ENCODE results near the gene CRTAC1. TPM values are rescaled to one million over a fixed set of nuclear protein-coding genes. Genes with fewer than 3 reads are reported as not detected.

Gene CRTAC1
- total and polyA plus RNA-seq, 9 of the 15 experiments (the other 6 are each of a cell fraction or from before 2014, with no cell fraction given), result not detected

DNA sequence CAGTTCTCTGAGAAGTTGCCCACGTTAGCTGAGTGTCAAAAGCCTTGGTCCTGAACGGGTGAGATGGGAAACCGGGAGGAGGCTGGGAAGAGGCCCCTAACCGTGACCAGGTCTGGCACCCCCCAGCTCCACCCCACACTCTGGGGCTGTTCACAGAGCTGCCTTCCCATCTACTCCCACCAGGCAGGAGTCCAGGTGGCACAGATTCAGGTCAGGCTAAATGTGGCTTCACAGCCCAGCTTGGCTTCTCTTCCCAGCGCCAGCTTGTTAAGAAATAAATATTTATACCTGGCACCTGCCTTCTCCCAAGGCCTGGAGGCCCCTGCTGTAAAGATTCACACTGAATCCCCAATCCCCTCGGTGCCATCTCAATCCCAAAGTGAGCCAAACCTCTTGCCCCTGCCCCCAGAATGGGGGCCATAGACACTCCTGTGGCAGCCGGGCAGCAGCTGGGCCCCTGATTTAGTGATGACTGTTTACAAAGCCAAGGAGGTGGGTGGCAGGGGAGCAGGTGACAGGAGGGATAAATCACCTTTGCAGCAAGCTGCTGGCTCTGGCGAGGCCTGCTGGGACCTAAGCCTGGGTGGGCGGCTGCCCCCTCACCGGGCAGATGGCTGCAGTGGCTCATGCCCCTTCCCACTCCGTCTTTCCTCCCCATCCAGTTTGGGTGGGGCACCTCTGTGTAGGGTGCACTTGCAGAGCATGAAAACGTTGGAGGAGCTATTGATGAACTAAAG lies 108.2 kb downstream of the CRTAC1 start:
- intact Hi-C loops (cut with micrococcal nuclease) (no loop called here), in situ Hi-C loops (cut with MboI) (loop anchor here (25.0 kb wide), 1 partner anchor 390 kb away; no protein-coding TSS in a partner anchor)
- BruUV-seq (replicated peaks), result no TSS peak
- Histone ChIP-seq H3K36me3 (ENCODE audit: control insufficient read depth, insufficient read depth, low read length) (no peaks in the 10 kb centered on the region), H3K4me1 (replicated peaks in 1 of 2; ENCODE audit: control insufficient read depth in 2 of 2, insufficient read depth in 2 of 2, low read length in 2 of 2) (no peaks in the 10 kb centered on the region; a peak in 1 of 5 replicates), H3K9me3 (replicated peaks; ENCODE audit: control insufficient read depth, insufficient read depth, low read depth, low read length) (no peaks in the 10 kb centered on the region), H3K9me1 (ENCODE audit: control insufficient read depth, insufficient read depth, low read length) (no peaks in the 10 kb centered on the region), H2AFZ (ENCODE audit: low read depth, low read length) (no peak overlapping the region), H3K4me3 (no peak overlapping the region), H3K79me2 (ENCODE audit: control insufficient read depth, insufficient read depth, low read length) (no peaks in the 10 kb centered on the region), H3K4me2 (ENCODE audit: insufficient read depth, low read length) (no peak overlapping the region), H4K20me1 (replicated peaks; ENCODE audit: control insufficient read depth, insufficient read depth, low read length) (no peaks in the 10 kb centered on the region), H3K9ac (ENCODE audit: insufficient read depth in 1 of 2, low read depth in 2 of 2, low read length in 2 of 2) (no peak overlapping the region), H3K27ac (ENCODE audit: extremely low read depth, low read depth, low read length) (no peak overlapping the region), H3K27me3 (ENCODE audit: control insufficient read depth in 2 of 2, insufficient read depth in 2 of 2, low read length in 2 of 2) (peaks cover 0 to 51% of the 10 kb centered on the region in 2 experiments; a peak in 2 of 5 replicates)
- ChIA-PET POLR2A (interaction anchor here (0.9 kb wide), 1 partner anchor 11 kb away, joined by 4 read pairs; no protein-coding TSS in a partner anchor), CTCF (ENCODE audit: low intra/inter-chr PET ratio) (no interaction called here)
- ATAC-seq (no peak), FAIRE-seq (no peak), DNase-seq (ENCODE audit: extremely low read depth in 1 of 4, low spot score in 3 of 4) (no peak)
- TF ChIP-seq BRF1 (IDR thresholded peaks at IDR 0.05; ENCODE audit: borderline replicate concordance, extremely low read depth, insufficient read length), result no peak
- TF ChIP-seq, protein P1, sequence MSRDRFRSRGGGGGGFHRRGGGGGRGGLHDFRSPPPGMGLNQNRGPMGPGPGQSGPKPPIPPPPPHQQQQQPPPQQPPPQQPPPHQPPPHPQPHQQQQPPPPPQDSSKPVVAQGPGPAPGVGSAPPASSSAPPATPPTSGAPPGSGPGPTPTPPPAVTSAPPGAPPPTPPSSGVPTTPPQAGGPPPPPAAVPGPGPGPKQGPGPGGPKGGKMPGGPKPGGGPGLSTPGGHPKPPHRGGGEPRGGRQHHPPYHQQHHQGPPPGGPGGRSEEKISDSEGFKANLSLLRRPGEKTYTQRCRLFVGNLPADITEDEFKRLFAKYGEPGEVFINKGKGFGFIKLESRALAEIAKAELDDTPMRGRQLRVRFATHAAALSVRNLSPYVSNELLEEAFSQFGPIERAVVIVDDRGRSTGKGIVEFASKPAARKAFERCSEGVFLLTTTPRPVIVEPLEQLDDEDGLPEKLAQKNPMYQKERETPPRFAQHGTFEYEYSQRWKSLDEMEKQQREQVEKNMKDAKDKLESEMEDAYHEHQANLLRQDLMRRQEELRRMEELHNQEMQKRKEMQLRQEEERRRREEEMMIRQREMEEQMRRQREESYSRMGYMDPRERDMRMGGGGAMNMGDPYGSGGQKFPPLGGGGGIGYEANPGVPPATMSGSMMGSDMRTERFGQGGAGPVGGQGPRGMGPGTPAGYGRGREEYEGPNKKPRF (IDR thresholded peaks at IDR 0.05; ENCODE audit: low read depth, low read length), result no peak
- no peak for TF ChIP-seq SMARCC2 (IDR thresholded peaks at IDR 0.05; ENCODE audit: low read depth)
- no peak for TF ChIP-seq ZNF780A (CRISPR knock-in tag; IDR thresholded peaks at IDR 0.05)
- TF ChIP-seq, protein P2, sequence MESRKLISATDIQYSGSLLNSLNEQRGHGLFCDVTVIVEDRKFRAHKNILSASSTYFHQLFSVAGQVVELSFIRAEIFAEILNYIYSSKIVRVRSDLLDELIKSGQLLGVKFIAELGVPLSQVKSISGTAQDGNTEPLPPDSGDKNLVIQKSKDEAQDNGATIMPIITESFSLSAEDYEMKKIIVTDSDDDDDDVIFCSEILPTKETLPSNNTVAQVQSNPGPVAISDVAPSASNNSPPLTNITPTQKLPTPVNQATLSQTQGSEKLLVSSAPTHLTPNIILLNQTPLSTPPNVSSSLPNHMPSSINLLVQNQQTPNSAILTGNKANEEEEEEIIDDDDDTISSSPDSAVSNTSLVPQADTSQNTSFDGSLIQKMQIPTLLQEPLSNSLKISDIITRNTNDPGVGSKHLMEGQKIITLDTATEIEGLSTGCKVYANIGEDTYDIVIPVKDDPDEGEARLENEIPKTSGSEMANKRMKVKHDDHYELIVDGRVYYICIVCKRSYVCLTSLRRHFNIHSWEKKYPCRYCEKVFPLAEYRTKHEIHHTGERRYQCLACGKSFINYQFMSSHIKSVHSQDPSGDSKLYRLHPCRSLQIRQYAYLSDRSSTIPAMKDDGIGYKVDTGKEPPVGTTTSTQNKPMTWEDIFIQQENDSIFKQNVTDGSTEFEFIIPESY (CRISPR knock-in tag; IDR thresholded peaks at IDR 0.05), result no peak
- no peak for TF ChIP-seq PPARD (CRISPR knock-in tag; IDR thresholded peaks at IDR 0.05)
- WGBS (ENCODE audit: insufficient coverage, low coverage, missing lambda C conversion rate), result 0% methylated on average over 8 of the region's 12 CpGs
